ENCODE results near the gene ZRANB3.
A peak's percentile ranks its signal among the peaks of the same experiment; 100 is the strongest.
"Not testable (repeated sequence)": the region's sequence is repeated elsewhere in the genome, so short reads cannot be mapped to it uniquely, and the experiment has no call there.

ZRANB3 gene

GRCh38 chr2:135530313-135531230 is at the start of gene ZRANB3:
TSS of gene ZRANB3 (minus strand) at chr2:135531218.
- DNase-seq (ENCODE audit: low spot score), result peak; percentile 99

- DNase-seq (ENCODE audit: low spot score), result no peak
Observed at GRCh38 chr2:135573620-135574019, 42.6 kb upstream of the ZRANB3 start.

GRCh38 chr2:135570884-135571283 is 39.9 kb upstream of the ZRANB3 start:
- no peak for DNase-seq (ENCODE audit: low spot score)

- no peak for DNase-seq (ENCODE audit: low spot score)
Observed at GRCh38 chr2:135563793-135564192, 32.8 kb upstream of the ZRANB3 start.

GRCh38 chr2:135561925-135562324 is 30.9 kb upstream of the ZRANB3 start:
- no peak for DNase-seq (ENCODE audit: low spot score)

- DNase-seq (ENCODE audit: low spot score), result no peak
Observed at GRCh38 chr2:135557530-135557929, 26.5 kb upstream of the ZRANB3 start.

GRCh38 chr2:135555311-135555710 is 24.3 kb upstream of the ZRANB3 start:
- no peak for DNase-seq (ENCODE audit: low spot score)

GRCh38 chr2:135552887-135553286 is 21.9 kb upstream of the ZRANB3 start:
- no peak for DNase-seq (ENCODE audit: low spot score)

- no peak for DNase-seq (ENCODE audit: low spot score)
Observed at GRCh38 chr2:135551356-135551755, 20.3 kb upstream of the ZRANB3 start.

- no peak for DNase-seq (ENCODE audit: low spot score)
Observed at GRCh38 chr2:135547311-135547710, 16.3 kb upstream of the ZRANB3 start.

- DNase-seq (ENCODE audit: low spot score), result no peak
Observed at GRCh38 chr2:135546436-135546835, 15.4 kb upstream of the ZRANB3 start.

- not testable (repeated sequence) for DNase-seq (ENCODE audit: low spot score)
Observed at GRCh38 chr2:135533545-135533944, 2.5 kb upstream of the ZRANB3 start.

GRCh38 chr2:135532581-135532980 is 1.6 kb upstream of the ZRANB3 start:
- DNase-seq (ENCODE audit: low spot score), result no peak

GRCh38 chr2:135531231-135532197 is 496 bp upstream of the ZRANB3 start, which contains the start of gene R3HDM1:
TSS of gene R3HDM1 (plus strand) at chr2:135531484. CDS start at chr2:135604846, 73,362 bp downstream.
- DNase-seq (ENCODE audit: low spot score), result peak; percentile 100

GRCh38 chr2:135528006-135528405 is 3.0 kb downstream of the ZRANB3 start:
- no peak for DNase-seq (ENCODE audit: low spot score)

- no peak for DNase-seq (ENCODE audit: low spot score)
Observed at GRCh38 chr2:135525786-135526185, 5.2 kb downstream of the ZRANB3 start.

- no peak for DNase-seq (ENCODE audit: low spot score)
Observed at GRCh38 chr2:135512099-135512498, 18.9 kb downstream of the ZRANB3 start.

- no peak for DNase-seq (ENCODE audit: low spot score)
Observed at GRCh38 chr2:135510577-135510976, 20.4 kb downstream of the ZRANB3 start.

- no peak for DNase-seq (ENCODE audit: low spot score)
Observed at GRCh38 chr2:135504811-135505210, 26.2 kb downstream of the ZRANB3 start.

GRCh38 chr2:135498588-135498987 is 32.4 kb downstream of the ZRANB3 start:
- not testable (repeated sequence) for DNase-seq (ENCODE audit: low spot score)

- no peak for DNase-seq (ENCODE audit: low spot score)
Observed at GRCh38 chr2:135494917-135495316, 36.1 kb downstream of the ZRANB3 start.

- DNase-seq (ENCODE audit: low spot score), result no peak
Observed at GRCh38 chr2:135494503-135494902, 36.5 kb downstream of the ZRANB3 start.

All from pons (tissue), 1 donor.